Fibroblast of the aortic adventitia (primary cell): ENCODE measurements around the gene PRDM16. TPM values are rescaled to one million over a fixed set of nuclear protein-coding genes. Genes with fewer than 3 reads are reported as not detected.

Source experiments
- DNase-seq: peaks from one replicate; pipeline ENCODE4 v3.0.0-alpha.2; 2010; ENCODE audit warnings: low read depth
- H3K4me3 ChIP-seq: 2 replicates; pipeline ENCODE4 v1.5.1; 2011; ENCODE audit warnings: low read depth, mild to moderate bottlenecking, control low read depth, low read length, moderate library complexity
- total RNA-seq: library from RNA; depleted of rRNA; stranded (reverse); fragments of >200 nt; gene quantifications from 2 replicates; pipeline ENCODE4 v1.2.3, GENCODE V29; 2012; ENCODE audit warnings: low replicate concordance
- TF ChIP-seq, protein P1 (sequence below): IDR thresholded peaks from 2 replicates; pipeline ENCODE4 v1.5.1; 2011; ENCODE audit warnings: mild to moderate bottlenecking, low read length, control low read depth, inconsistent platforms; ENCODE audit not compliant: insufficient read depth

PRDM16 gene
- total RNA-seq, 1 donor = 11.3 TPM

DNA sequence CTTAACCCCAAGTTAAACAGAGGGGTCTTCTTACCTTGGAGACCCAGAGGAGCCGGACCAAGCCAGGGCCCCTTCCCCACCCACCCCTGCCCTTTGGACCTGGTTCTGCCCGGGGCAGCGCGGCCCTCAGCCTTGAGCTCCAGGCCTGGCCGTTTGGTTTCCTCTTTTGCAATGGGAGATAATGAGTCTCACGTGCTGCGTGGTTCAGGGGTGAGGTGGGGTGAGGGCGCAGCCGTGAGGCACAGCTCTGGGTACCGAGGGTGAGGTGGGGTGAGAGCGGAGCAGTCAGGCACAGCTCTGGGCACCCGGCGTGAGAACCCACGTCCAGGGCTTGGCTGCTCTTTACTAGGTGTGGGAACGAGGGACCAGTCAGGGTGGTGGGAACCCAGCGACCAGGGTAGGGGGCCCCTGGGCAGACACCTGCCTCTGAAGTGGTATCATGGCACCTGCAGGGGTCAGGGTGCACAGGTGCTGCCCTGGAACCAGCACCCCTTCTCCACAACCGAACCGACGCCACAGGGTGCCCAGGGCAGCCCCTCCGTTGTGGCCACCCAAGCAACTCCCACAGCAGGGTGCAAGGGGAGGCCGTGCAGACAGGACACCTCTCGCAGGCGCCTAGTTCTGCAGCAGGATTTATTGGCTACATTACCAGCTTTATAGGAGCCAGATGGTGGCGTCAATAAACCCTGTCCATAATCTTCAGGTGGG lies 182.2 kb downstream of the PRDM16 start:
- TF ChIP-seq, protein P1, sequence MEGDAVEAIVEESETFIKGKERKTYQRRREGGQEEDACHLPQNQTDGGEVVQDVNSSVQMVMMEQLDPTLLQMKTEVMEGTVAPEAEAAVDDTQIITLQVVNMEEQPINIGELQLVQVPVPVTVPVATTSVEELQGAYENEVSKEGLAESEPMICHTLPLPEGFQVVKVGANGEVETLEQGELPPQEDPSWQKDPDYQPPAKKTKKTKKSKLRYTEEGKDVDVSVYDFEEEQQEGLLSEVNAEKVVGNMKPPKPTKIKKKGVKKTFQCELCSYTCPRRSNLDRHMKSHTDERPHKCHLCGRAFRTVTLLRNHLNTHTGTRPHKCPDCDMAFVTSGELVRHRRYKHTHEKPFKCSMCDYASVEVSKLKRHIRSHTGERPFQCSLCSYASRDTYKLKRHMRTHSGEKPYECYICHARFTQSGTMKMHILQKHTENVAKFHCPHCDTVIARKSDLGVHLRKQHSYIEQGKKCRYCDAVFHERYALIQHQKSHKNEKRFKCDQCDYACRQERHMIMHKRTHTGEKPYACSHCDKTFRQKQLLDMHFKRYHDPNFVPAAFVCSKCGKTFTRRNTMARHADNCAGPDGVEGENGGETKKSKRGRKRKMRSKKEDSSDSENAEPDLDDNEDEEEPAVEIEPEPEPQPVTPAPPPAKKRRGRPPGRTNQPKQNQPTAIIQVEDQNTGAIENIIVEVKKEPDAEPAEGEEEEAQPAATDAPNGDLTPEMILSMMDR = no peak
- no peak for DNase-seq
- no peak overlapping the region for H3K4me3 ChIP-seq

DNA sequence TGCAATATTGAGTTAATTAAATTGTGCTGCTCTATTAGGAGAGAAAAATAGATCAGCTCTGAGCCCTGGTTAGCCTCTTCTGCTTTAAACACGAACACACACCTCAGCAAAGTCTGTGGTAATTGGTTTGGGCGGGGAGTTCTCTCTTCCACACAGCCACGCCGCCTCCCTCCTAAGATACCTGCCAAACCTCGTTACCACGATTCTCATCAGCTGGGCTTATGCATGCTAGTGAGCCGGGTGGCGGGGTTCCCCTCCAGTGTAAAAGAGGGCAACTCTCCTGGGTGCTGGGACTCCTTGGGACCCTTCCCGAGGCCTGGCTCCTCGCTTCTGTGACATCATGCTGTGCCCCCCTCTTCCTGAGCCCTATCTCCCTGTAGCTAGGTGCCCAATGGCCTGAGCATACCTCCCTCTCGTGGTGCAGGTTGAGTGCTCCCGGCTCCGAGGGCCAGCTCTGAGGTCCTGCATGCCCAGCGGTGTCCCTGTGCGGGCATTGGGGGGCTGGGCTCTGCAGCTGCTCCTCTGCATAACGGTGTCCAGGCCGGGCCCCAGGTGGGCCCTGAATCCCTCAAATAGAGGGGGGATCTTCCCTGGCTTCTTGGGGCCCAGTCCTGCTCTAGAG lies 182.9 kb downstream of the PRDM16 start:
- TF ChIP-seq, protein P1 = no peak
- DNase-seq = no peak
- H3K4me3 ChIP-seq = no peak overlapping the region

DNA sequence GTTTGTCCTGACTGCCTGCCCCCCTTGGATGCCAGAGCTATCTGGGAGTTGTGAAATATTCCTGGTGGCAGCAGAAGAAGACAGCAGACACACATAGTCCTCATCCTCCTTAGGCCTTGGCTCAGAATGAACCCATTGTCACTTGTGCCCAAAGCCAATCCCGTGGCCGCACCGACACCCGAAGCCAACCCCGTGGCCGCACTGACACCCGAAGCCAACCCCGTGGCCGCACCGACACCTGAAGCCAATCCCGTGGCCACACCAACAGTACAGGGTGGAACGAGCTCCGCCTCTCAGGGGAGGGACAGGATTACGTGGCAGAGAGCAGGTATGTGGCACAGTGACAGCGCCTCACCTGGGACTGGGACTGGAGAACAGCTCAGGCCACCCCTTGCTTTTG lies 186.7 kb downstream of the PRDM16 start:
- no peak for DNase-seq
- H3K4me3 ChIP-seq = no peak overlapping the region
- TF ChIP-seq, protein P1 = no peak

DNA sequence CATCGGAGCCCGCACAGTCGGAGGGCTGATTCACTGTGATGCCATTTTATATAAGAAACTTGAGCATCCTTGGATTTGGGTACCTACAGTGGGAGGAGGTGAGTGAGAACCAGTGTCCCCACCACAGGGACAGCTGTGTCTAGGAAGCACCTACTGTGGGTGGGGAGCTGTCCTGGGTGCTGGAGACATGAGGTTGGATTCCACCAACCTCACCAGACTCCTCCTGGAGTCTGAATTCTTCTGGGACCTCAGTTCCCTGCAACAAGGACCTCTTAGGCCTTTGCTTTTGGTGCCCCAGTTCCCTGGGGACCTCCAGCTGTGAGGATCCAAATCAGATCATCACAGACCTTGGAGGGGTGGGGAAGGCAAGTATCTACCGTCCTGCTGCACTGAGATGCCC lies 188.8 kb downstream of the PRDM16 start:
- no peak overlapping the region for H3K4me3 ChIP-seq
- no peak for DNase-seq
- TF ChIP-seq, protein P1 = no peak

DNA sequence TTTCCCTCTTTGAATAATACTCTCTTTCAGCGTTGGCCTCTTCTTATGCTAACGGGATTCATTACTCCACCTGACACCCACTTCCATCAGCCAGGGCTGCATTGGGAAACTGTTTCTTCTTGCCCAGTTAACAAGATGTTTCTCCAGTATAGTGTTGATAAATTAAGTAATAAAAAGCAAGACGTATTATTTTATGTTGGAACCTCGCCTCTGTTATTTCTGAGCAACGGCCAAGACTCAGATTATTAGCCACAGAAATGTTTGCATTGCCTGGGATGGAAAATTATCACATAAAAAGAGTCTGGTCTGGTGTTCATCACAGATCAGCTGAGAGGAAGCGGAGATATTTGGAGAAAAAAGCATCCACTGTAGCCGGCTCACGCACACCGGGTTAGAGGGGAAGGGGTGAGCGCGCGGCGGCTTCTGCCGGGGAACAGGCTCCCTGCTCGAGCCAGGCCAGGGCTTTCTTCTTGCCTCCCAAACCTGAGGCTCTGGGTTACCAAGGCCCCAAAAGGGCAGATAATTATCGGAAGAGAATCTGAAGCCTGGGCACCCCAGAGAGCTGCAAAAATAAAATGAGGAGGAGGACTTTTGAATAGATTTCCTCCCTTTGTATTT lies 189.5 kb downstream of the PRDM16 start:
- TF ChIP-seq, protein P1 = no peak
- no peak overlapping the region for H3K4me3 ChIP-seq
- peak; percentile 82 for DNase-seq

DNA sequence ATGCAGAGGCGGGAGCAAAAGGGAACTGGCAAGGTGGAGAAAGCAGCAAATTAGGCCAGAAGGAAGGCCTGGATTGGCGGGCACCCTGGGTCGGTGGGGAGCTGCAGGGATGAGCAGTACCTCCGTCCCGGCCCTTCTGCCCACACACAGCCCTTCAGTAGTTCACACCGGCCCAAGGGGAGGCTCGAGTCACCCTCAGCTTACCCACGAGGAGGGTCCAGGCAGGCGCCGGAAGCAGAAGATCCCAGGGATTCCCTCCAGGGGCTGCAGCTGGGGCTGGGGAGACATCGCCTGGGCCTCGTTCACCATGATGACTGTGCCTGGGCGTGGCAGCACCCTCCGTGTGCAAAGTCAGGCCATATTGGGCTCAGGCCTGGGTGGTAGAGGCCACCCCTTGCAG lies 190.0 kb downstream of the PRDM16 start:
- H3K4me3 ChIP-seq = no peak overlapping the region
- no peak for DNase-seq
- TF ChIP-seq, protein P1 = no peak
